Lung (tissue), 12 donors: Measurements from ENCODE around the gene ADGRD1. TPM values are rescaled to one million over a fixed set of nuclear protein-coding genes. Genes with fewer than 3 reads are reported as not detected.

Source experiments
- ATAC-seq: fragments of 200-7000 bp; cut with Tn5 transposase; one replicate; pipeline ENCODE4 v1.9.1; 2020; ENCODE audit warnings: moderate number of reproducible peaks; ENCODE audit not compliant: insufficient read depth, low FRiP score
- DNase-seq, 3 donors: peaks; one replicate each; pipeline ENCODE4 v3.0.0-alpha.2; 2013 to 2017
- H3K27ac ChIP-seq, 2 donors: one replicate each; pipeline ENCODE4 v1.5.1; 2013; ENCODE audit warnings: mild to moderate bottlenecking in 2 of 2, moderate library complexity in 2 of 2, control low read depth in 1 of 2, inconsistent platforms in 1 of 2, low read depth in 1 of 2, low read length in 1 of 2
- H3K27me3 ChIP-seq, 3 donors: one replicate each; pipeline ENCODE4 v1.5.1; 2013; ENCODE audit warnings: low read length in 2 of 3; ENCODE audit not compliant: control insufficient read depth in 3 of 3, insufficient read depth in 3 of 3
- H3K36me3 ChIP-seq, 4 donors: one replicate each; pipeline ENCODE4 v1.5.1; 2013; ENCODE audit warnings: low read length in 4 of 4, mild to moderate bottlenecking in 1 of 4, moderate library complexity in 1 of 4; ENCODE audit not compliant: control insufficient read depth in 4 of 4, insufficient read depth in 4 of 4
- H3K4me1 ChIP-seq, 5 donors: one replicate each; pipeline ENCODE4 v1.5.1; 2013; ENCODE audit warnings: low read length in 5 of 5, mild to moderate bottlenecking in 2 of 5, moderate library complexity in 1 of 5; ENCODE audit not compliant: control insufficient read depth in 5 of 5, insufficient read depth in 5 of 5
- H3K4me3 ChIP-seq: one replicate; pipeline ENCODE4 v1.5.1; 2013; ENCODE audit warnings: mild to moderate bottlenecking, control low read depth, moderate library complexity
- H3K9ac ChIP-seq, 2 donors: one replicate each; pipeline ENCODE4 v1.5.1; 2013; ENCODE audit warnings: low read length in 2 of 2, control low read depth in 1 of 2; ENCODE audit not compliant: insufficient read depth in 1 of 2
- H3K9me3 ChIP-seq, 4 donors: one replicate each; pipeline ENCODE4 v1.5.1; 2013; ENCODE audit warnings: low read length in 3 of 4, mild to moderate bottlenecking in 1 of 4, moderate library complexity in 1 of 4; ENCODE audit not compliant: control insufficient read depth in 4 of 4, insufficient read depth in 3 of 4
- WGBS, 2 donors: extraction: QIAGEN DNeasy Blood & Tissue Kit; methylation state at CpG; one replicate each; pipeline ENCODE4 v1.1.7; 2013; 5-methylcytosine and 5-hydroxymethylcytosine counted together
- polyA plus RNA-seq, 2 donors: library from polyadenylated mRNA; stranded (reverse); fragments of 200-250 nt; gene quantifications; one replicate each; pipeline ENCODE4 v1.2.1, GENCODE V29; 2013
- total RNA-seq, 2 donors: library from RNA; depleted of rRNA in 1 of 2; stranded (reverse); fragments of >200 nt in 1 of 2; gene quantifications; one replicate each; pipeline ENCODE4 v1.2.1, GENCODE V29; 2014 to 2021
- TF ChIP-seq, protein P1 (sequence below): IDR thresholded peaks from 2 replicates; pipeline ENCODE4 v1.5.1; 2012; ENCODE audit warnings: mild to moderate bottlenecking; ENCODE audit errors: control extremely low read depth, extremely low read depth
- donor health status: control.
- donor health status: control.
- donor health status: Bipolar disorder and iron deficiency.
- donor health status: healthy.
- donor health status: DM: yes; HTN: yes; CAD: no.

ADGRD1 gene
- total and polyA plus RNA-seq, 4 donors = 23.5 to 85.6 (median 46.7) TPM

DNA sequence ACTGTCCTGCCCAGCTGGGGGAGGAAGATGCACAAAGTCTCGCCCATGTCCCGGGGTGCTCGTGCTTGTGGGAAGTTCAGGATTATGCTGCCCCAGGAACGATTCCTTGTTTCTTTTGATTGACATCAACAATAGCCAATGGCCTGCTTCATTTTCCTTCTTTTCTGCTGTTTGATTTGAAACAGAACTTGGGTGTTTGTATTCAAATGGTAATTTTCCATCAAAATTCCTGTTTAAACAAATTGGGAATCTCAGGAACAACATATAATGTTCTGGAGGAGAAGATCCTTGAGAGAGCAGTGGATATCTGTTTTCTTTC, 97.4 kb downstream of the ADGRD1 start:
- no peak overlapping the region for H3K9ac ChIP-seq
- H3K9me3 ChIP-seq = no peaks in the 10 kb centered on the region
- H3K27ac ChIP-seq = no peak overlapping the region
- no peak for ATAC-seq
- TF ChIP-seq, protein P1, sequence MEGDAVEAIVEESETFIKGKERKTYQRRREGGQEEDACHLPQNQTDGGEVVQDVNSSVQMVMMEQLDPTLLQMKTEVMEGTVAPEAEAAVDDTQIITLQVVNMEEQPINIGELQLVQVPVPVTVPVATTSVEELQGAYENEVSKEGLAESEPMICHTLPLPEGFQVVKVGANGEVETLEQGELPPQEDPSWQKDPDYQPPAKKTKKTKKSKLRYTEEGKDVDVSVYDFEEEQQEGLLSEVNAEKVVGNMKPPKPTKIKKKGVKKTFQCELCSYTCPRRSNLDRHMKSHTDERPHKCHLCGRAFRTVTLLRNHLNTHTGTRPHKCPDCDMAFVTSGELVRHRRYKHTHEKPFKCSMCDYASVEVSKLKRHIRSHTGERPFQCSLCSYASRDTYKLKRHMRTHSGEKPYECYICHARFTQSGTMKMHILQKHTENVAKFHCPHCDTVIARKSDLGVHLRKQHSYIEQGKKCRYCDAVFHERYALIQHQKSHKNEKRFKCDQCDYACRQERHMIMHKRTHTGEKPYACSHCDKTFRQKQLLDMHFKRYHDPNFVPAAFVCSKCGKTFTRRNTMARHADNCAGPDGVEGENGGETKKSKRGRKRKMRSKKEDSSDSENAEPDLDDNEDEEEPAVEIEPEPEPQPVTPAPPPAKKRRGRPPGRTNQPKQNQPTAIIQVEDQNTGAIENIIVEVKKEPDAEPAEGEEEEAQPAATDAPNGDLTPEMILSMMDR = no peak
- WGBS, 2 donors = 86 to 89% methylated on average over 4 of the region's 4 CpGs
- H3K4me3 ChIP-seq = no peak overlapping the region
- peaks cover 0 to 9% (median 0%) of the 10 kb centered on the region in 5 donors for H3K4me1 ChIP-seq
- no peak for DNase-seq
- no peaks in the 10 kb centered on the region for H3K36me3 ChIP-seq
- no peaks in the 10 kb centered on the region for H3K27me3 ChIP-seq

DNA sequence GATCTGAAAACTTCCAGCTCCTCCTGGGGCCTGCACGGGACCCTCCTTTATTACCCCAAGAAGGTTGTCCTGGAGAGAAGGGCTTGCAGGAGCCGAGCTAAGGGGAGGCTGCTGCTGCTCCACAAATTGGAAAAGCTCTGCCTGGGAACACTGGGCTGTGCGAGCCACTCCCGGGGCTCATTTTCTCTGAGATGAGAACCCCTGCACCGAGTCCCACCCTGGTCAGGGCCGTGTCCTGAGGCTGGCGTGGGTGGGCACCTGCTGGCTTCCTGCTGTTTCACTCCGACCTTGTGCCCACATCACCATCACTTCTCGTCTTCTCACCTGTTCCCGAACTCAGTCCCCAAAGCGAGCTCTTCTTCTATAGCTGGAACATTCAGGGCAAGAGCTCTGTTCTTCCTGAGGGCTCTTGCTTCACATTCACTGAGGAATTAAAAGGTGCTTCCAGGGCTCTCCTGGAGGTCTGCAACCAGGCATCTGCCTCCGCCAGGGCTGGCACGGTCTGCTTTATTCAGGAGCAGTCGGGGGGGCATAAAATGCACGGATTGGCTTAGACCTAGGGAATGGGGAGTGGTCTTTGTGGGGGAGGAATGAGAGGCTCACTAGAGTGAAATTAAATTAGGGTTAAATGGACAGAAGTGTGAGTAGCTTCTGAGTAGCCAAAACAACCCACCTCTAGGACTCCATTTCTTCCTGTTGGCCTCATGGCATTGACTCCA, 98.5 kb downstream of the ADGRD1 start:
- DNase-seq (no peak), ATAC-seq (no peak)
- H3K27me3 ChIP-seq = no peaks in the 10 kb centered on the region
- no peaks in the 10 kb centered on the region for H3K36me3 ChIP-seq
- peaks cover 0 to 8% (median 0%) of the 10 kb centered on the region in 5 donors for H3K4me1 ChIP-seq
- H3K9me3 ChIP-seq = no peaks in the 10 kb centered on the region
- H3K4me3 ChIP-seq = no peak overlapping the region
- no peak overlapping the region for H3K9ac ChIP-seq
- no peak overlapping the region for H3K27ac ChIP-seq
- TF ChIP-seq, protein P1 = no peak
- WGBS, 2 donors = 91 to 92% methylated on average over 15 of the region's 15 CpGs

DNA sequence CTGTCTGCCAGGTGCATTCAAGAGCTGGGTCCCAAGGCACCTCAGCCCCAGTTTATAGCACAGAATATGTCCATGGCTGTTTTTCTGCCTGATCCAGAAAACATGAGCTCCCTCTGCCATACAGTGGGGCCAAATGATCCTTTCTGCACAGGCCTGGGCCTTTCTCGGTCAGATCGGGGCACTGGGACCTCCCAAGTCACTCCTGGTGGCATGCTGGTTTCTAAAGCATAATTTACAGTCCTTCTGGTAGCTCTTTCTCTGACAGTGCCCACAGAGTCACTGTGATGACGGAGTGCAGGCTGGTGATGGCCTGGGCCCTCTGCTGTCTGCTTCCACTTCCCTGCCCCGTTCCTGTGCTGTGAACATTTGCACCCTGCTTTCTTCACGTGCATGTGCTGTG, 99.2 kb downstream of the ADGRD1 start:
- no peak overlapping the region for H3K27ac ChIP-seq
- no peaks in the 10 kb centered on the region for H3K27me3 ChIP-seq
- H3K9me3 ChIP-seq = no peaks in the 10 kb centered on the region
- peaks cover 0 to 2% (median 0%) of the 10 kb centered on the region in 5 donors for H3K4me1 ChIP-seq
- H3K9ac ChIP-seq = no peak overlapping the region
- 82 to 86% methylated on average over 5 of the region's 5 CpGs for WGBS, 2 donors
- no peaks in the 10 kb centered on the region for H3K36me3 ChIP-seq
- ATAC-seq (no peak), DNase-seq (no peak)
- no peak overlapping the region for H3K4me3 ChIP-seq
- TF ChIP-seq, protein P1 = no peak

DNA sequence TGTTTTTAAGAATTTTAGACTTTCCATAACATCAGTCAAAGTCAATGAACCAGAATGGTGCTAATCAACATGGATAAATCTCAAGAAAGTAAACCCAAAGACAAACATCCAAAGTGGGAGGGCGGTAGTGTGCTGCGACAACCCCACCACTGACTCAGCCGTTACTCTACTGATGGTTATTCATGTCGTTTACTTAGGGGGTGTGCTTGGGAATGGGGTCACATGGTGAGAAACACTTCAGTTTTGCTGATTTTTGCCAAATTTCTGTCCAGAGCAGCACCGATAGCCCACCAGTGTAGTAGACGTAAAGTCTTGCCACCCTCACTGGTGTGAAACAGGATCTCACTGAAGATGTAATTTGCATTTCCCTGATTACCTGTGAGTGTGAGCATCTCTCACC, 99.9 kb downstream of the ADGRD1 start:
- no peak for DNase-seq
- H3K27me3 ChIP-seq = no peaks in the 10 kb centered on the region
- 87 to 94% methylated on average over 6 of the region's 6 CpGs for WGBS, 2 donors
- no peaks in the 10 kb centered on the region for H3K36me3 ChIP-seq
- no peak overlapping the region for H3K4me3 ChIP-seq
- H3K4me1 ChIP-seq = peaks cover 0 to 2% (median 0%) of the 10 kb centered on the region in 5 donors
- no peak overlapping the region for H3K9ac ChIP-seq
- ATAC-seq = no peak
- H3K27ac ChIP-seq = no peak overlapping the region
- TF ChIP-seq, protein P1 = no peak
- no peaks in the 10 kb centered on the region for H3K9me3 ChIP-seq
